M059J (cell line): ENCODE data around the gene TMEM120B. TPM values are rescaled to one million over a fixed set of nuclear protein-coding genes. Genes with fewer than 3 reads are reported as not detected.

Source experiments
- DNase-seq: peaks from one replicate; pipeline ENCODE4 v3.0.0-alpha.2; 2012; ENCODE audit warnings: low read depth
- total RNA-seq: library from RNA; depleted of rRNA; stranded (reverse); fragments of >200 nt; shearing (Covaris generic); gene quantifications from 2 replicates; pipeline ENCODE4 v1.2.3, GENCODE V29; 2014

TMEM120B gene
- total RNA-seq, 1 experiment from 2014 or later: 8.3 TPM

DNA sequence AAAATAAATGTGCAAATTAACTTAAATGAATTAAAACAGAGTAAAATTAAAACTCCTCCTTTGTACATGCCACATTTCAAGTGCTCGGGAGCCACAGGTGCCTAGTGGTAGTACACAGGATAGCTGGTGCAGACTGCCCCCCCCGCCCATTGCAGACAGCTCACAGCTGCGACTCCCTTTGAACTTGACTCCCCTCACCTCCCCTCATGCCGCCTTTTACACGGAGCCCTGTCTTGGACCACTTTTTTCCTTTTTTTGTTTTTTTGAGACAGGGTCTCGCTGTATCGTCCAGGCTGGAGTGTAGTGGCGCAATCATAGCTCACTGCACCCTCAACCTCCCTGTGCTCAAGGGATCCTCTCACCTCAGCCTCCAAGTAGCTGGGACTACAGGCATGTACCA, 102.7 kb downstream of the TMEM120B start:
- DNase-seq: no peak

DNA sequence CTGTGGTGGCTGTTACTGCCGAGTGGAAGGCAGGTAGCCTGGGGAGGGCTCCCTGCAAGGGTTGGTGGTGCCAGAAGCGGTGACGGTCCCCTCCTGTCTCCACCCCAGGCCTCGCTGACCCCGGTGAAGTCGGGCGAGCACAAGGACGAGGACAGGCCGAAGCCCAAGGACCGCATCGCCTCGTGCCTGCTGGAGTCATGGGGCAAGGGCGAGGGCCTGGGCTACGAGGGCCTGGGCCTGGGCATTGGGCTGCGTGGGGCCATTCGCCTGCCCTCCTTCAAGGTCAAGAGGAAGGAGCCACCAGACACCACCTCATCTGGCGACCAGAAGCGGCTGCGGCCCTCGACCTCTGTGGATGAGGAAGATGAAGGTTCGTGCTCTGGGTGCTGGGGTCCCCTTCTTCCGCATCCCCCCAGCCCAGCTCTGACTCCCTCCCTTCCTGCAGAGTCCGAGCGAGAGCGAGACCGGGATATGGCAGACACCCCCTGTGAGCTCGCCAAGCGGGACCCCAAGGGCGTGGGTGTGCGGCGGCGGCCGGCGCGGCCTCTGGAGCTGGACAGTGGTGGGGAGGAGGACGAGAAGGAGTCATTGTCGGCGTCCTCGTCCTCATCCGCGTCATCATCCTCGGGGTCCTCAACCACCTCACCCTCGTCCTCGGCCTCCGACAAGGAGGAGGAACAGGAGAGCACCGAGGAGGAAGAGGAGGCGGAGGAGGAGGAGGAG, 104.5 kb downstream of the TMEM120B start:
- DNase-seq: no peak

DNA sequence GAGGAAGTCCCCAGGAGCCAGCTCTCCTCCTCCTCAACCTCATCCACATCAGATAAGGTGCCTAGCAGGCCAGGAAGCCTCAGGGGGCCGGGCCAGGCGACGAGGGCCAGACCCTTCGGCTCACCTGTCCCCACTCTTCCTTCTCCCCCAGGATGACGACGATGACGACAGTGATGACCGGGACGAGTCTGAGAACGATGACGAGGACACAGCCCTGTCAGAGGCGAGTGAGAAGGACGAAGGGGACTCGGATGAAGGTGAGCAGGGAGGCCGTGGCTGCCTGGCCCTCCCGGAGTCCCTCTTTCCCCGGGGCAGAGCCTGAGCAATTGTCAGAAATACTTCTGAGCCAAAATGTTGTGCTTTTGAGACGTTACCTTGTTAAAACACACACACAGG, 105.1 kb downstream of the TMEM120B start:
- no peak for DNase-seq

DNA sequence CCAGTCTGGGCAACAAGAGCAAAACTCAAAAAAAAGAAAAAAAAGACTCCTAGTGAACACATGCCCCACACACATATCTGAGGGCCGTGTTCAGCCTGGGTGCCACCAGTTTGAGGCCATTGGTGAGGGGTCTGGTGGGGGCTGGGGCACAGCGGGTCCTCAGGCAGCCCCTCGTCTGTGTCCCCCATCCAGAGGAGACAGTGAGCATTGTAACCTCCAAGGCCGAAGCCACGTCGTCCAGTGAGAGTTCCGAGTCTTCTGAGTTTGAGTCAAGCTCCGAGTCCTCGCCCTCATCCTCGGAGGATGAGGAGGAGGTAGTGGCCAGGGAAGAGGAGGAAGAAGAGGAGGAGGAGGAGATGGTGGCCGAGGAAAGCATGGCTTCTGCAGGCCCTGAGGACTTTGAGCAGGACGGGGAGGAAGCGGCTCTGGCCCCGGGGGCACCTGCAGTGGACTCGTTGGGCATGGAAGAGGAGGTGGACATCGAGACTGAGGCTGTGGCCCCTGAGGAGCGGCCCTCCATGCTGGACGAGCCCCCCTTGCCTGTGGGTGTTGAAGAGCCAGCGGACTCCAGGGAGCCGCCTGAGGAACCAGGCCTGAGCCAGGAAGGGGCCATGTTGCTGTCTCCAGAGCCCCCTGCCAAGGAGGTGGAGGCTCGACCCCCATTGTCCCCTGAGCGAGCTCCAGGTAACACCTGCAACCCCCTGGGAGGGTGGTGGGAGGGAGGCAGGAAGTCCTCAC, 106.8 kb downstream of the TMEM120B start:
- no peak for DNase-seq

DNA sequence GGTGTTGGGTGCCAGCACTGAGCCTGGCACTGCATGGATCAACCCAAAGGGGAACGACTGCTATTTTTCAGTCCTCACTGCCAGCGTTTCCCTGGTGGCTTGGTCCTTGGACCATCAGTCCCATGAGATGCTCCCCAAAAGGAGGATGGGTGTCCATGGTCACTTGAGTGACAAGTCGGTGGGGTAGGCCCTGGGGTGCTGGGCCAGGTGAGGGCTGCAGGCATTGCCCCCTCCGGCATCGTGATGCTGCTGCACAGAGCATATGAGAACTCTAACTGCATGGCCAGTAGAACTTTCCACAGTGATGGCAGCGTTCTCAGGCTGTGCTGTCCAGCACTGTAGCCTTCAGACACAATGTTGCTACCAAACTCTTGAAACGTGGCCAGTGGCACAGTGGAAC, 107.5 kb downstream of the TMEM120B start:
- DNase-seq: no peak

DNA sequence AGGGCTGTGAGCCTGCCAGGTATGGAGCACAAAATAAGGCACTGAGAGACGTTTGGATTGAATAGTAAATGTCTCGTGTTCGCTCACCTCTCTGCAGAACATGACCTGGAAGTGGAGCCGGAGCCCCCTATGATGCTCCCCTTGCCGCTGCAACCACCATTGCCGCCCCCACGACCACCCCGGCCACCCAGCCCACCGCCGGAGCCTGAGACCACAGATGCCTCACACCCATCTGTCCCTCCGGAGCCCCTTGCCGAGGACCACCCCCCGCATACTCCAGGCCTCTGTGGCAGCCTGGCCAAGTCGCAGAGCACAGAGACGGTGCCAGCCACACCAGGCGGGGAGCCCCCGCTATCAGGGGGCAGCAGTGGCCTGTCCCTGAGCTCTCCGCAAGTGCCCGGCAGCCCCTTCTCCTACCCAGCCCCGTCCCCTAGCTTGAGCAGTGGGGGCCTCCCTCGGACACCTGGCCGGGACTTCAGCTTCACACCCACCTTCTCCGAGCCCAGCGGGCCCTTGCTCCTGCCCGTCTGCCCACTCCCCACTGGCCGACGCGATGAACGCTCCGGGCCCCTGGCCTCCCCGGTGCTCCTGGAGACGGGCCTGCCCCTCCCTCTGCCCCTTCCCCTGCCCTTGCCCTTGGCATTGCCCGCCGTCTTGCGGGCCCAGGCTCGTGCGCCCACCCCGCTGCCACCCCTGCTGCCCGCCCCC, 110.0 kb downstream of the TMEM120B start:
- DNase-seq: no peak

DNA sequence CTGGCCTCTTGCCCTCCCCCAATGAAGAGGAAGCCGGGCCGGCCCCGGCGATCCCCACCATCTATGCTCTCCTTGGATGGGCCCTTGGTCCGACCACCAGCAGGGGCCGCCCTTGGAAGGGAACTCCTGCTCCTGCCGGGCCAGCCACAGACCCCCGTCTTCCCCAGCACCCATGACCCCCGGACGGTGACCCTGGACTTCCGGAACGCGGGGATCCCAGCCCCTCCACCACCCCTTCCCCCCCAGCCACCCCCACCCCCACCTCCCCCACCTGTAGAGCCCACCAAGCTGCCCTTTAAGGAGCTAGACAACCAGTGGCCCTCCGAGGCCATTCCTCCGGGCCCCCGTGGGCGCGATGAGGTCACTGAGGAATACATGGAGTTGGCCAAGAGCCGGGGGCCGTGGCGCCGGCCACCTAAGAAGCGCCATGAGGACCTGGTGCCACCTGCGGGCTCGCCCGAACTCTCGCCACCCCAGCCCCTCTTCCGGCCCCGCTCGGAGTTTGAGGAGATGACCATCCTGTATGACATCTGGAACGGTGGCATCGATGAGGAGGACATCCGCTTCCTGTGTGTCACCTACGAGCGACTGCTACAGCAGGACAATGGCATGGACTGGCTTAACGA, 110.7 kb downstream of the TMEM120B start:
- DNase-seq: no peak

DNA sequence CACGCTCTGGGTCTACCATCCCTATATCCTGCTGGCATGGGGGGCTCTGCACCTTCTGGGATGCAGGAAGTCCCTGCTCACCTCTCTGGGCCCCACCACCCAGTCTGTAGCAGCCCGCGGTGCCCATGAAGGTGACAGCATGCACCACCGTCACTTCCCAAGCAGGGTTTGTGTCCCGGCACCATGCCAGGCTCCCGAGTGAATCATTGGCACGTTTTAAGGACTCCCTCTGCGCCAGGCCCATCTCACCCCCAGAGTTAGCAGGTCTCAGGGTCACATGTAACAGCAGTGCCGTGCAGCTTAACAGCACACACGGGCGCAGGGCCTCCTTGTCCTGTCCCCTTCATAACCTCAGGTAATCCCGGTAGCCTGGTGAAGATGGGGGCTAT, 111.2 kb downstream of the TMEM120B start:
- DNase-seq: no peak

DNA sequence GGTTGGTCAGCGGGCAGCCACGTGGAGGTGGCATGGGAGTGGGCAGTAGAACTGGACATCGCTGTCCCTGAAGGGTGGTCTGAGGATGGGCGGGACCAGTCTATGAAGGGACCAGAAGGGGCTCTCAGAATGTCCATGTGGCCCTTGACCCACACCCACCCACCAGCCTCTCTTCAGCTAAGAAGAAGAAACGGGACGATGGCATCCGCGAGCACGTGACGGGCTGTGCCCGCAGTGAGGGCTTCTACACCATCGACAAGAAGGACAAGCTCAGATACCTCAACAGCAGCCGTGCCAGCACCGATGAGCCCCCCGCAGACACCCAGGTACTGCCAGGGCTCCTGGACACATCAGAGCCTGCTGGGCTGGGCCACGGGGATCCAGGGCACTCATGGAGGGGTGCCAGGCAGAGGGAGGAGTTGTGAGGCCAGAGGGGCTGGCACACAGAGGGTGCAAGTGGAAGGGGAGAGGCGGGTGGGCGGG, 112.5 kb downstream of the TMEM120B start:
- no peak for DNase-seq

DNA sequence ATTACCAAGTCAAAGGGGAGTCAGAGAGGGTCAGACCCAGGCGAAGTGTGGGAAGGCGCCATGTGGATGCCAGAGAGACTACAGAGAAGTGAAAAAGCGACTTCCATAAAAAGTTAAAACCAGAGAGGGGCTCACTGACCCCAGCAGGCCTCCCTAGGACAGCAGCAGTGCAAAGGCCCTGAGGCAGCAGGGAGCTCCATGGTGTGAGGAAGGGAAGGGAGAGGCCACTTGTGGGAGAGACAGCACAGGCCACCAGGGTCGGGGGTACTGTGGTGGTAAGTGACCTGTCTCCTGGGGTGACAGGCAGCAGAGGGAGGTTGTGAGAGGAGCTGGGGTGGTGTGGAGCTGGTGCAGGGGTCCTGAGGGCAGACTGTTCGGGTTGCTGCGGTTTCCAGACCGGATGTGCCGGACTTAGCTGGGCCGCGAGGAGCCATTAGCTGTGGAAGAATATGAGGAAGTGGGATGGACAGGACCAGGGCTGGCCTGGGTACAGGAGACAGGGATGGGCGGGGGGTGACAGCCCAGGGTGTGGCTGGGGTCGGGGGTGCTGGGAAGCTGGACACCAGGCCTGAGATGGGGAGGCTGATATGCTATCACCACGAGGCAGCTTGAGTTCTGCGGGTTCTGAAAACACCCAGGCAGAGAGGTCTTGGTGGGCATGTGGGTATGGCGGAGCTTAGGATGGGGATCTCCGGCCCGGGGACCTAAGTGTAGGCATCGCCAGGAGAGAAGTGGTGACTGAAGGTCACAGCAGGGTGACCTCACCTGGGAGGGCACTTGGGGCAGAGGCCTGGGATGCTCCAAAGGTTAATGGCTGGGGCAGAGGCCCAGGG, 114.0 kb downstream of the TMEM120B start:
- no peak for DNase-seq

DNA sequence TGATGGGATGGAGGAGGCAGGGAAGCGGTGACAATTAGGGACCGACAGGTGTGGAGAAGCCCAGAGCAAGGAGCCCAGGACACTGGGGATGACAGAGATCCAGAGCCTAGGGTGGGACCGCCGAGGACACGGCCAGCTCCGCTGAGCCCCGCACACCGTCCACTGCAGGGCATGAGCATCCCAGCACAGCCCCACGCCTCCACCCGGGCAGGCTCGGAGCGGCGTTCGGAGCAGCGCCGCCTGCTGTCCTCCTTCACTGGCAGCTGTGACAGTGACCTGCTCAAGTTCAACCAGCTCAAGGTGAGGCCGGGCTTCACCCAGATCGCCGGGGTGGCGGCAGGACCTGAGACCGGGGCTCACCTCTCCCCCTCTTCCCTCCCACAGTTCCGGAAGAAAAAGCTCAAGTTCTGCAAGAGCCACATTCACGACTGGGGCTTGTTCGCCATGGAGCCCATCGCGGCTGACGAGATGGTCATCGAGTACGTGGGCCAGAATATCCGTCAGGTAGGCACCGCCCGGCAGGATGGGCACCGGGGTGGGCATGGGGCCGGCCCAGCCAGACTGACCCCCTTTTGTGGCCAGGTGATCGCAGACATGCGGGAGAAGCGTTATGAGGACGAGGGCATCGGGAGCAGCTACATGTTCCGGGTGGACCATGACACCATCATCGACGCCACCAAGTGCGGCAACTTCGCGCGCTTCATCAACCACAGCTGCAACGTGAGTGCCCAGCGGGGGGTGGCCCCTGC, 115.0 kb downstream of the TMEM120B start:
- no peak for DNase-seq

DNA sequence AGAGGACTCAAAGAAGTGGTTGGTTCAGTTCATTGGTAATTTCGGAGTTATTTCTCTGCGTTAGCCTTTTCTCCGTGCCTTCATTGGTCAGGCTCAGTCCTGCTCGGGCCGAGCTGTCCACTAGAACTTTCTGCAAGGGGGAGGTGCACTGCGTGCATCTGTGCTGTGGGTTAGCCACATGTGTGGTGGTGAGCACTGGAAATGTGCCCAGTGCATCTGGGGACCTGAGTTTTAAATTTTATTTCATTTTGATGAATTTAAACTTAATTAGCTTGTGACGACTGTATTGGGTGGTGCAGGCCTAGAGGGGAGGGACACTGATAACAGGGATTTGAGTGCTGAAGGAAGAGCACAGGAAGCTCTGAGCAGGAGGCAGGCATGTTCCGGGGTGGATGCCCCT, 115.8 kb downstream of the TMEM120B start:
- DNase-seq: no peak

DNA sequence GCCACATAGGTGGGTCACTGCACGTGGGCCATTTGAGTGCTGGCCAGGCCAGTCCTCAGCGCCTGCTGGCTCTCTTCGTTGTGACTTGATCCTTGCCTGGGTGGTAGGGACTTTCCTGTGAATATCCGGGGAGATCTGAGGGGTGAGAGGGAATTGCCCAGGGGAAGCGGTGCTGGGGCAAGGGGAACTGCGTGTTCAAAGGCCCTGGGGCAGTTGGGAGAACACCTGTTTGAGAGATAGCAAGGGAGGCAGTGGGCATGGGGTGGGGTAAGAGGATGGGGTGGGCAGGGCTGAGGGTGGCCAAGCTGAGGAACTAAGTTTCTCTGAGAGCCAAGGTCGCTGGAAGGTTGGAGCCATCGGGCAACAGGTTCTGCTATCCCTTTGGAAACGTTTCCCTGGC, 116.3 kb downstream of the TMEM120B start:
- no peak for DNase-seq

DNA sequence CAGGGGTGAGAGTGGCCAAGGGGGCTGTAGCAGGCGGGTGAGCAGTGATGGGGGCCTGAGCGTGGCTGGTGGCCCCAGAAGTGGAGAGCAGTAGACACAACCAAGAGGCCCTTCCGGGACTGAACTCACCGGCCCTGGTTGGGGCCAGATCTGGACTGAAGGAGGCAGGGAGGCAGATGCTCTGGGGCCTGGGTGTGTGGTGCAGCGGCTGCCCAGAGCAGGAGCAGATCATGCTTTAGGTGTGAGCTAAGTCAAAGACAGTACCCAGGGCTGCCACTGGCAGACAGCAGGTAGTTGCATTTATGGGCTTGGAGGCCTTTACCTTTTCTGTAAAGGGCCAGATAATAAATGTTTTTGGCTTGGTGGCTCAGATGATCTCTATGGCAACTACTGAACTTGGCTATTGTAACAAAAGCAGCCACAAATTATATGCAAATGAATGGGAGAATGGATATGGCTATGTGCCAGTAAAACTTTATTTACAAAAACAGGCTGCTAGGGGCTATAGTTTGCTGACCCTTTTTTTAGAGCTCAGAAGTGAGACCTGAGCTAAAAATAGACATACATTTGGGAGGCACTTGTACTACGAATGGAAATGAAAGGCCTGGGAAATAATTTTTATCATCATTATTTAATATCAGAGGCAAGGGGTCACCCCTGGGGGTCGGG, 116.8 kb downstream of the TMEM120B start:
- DNase-seq: peak; percentile 21

DNA sequence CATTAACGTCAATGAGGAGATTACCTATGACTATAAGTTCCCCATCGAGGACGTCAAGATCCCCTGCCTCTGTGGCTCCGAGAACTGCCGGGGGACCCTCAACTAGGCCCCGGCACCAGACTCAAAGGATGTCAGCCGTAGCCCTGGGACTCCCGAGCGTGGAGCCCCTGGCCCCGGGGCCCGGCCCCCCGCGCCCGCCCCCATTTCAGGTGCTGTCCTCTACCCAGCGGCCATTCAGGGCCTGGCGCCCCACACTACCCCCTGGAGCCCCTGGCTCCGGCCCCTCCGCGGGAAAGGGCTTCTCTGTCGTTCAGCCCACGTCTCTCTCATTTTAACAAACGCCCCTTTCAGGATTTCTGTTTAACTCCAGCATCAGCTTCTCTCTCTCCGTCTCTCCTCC, 117.6 kb downstream of the TMEM120B start:
- DNase-seq: no peak

DNA sequence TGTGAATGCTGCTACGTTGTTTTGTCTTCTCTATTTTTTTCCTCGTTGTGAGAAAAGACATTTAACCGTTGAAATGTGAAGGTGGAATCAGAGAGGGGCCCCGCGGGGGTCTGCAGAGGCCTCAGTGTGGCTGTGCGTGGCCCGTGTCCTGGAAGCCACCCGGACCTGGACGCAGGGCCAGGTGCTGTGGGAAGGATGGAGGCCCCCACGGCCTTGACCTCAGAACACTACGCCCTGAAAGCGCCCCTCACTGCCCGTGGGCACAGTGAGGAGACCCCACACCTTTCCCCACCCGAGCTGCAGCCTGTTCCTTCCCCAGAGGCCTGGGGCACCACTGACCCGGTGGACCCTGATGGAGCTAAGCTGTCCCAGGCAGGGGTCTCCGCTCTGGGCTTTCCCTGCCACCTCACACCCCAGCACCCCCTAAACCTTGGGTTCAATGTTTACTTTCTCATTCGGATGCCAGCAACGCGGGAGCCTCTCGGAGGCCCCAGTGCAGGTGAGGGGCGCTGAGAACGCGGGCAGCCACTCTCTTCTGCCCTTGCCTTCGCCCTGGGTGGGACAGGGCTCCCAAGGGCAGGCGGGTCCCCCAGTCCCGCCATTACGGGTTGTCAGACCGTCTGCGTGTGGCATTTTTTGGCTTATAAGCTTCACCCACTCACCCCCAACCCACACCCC, 118.2 kb downstream of the TMEM120B start:
- no peak for DNase-seq
